HEK293T (cell line): ENCODE measurements around the gene PDE5A.

ENCODE experiments used
- CTCF ChIA-PET: fragments of 350-600 bp; formaldehyde crosslinking; extraction: SDS; loops from one replicate; lab custom pipeline; 2021; ENCODE audit warnings: antibody characterized with exemption, inconsistent platforms; lab: Yijun Ruan, JAX
- POLR2A ChIA-PET: fragments of 350-600 bp; formaldehyde crosslinking; extraction: SDS; loops from one replicate; lab custom pipeline; 2020; ENCODE audit warnings: antibody characterized with exemption, inconsistent platforms; lab: Yijun Ruan, JAX
- DNase-seq: peaks from one replicate; pipeline ENCODE4 v3.0.0; 2012; ENCODE audit warnings: mixed read lengths; ENCODE audit errors: extremely low spot score
- ARNT ChIP-seq: fragments of 450-650 bp; IDR thresholded peaks from 2 replicates; pipeline ENCODE4 v1.6.1; 2017; ENCODE audit warnings: mild to moderate bottlenecking
- BHLHE40 ChIP-seq: fragments of 450-650 bp; IDR thresholded peaks from 2 replicates; pipeline ENCODE4 v1.6.1; 2016; ENCODE audit warnings: mild to moderate bottlenecking, moderate library complexity, borderline replicate concordance
- CTBP1 ChIP-seq: fragments of 450-650 bp; IDR thresholded peaks from 2 replicates; pipeline ENCODE4 v1.6.1; 2016; ENCODE audit warnings: borderline replicate concordance
- ELF4 ChIP-seq: fragments of 450-650 bp; IDR thresholded peaks from 2 replicates; pipeline ENCODE4 v1.6.1; 2017; ENCODE audit warnings: antibody characterized with exemption
- FOXA1 ChIP-seq: fragments of 450-650 bp; IDR thresholded peaks from 2 replicates; pipeline ENCODE4 v1.6.1; 2016; ENCODE audit warnings: mild to moderate bottlenecking
- FOXK2 ChIP-seq: fragments of 450-650 bp; IDR thresholded peaks from 2 replicates; pipeline ENCODE4 v1.6.1; 2016; ENCODE audit warnings: mild to moderate bottlenecking
- FOXM1 ChIP-seq: fragments of 450-650 bp; IDR thresholded peaks from 2 replicates; pipeline ENCODE4 v1.6.1; 2017; ENCODE audit warnings: mild to moderate bottlenecking, borderline replicate concordance
- HDGF ChIP-seq: fragments of 450-650 bp; IDR thresholded peaks from 2 replicates; pipeline ENCODE4 v1.6.1; 2017; ENCODE audit warnings: antibody characterized with exemption, borderline replicate concordance
- L3MBTL2 ChIP-seq: fragments of 450-650 bp; conservative IDR thresholded peaks from 2 replicates; pipeline ENCODE4 v1.6.1; 2016; ENCODE audit warnings: mild to moderate bottlenecking
- LEF1 ChIP-seq: fragments of 450-650 bp; IDR thresholded peaks from 2 replicates; pipeline ENCODE4 v1.6.1; 2017; ENCODE audit warnings: mild to moderate bottlenecking, borderline replicate concordance
- NFRKB ChIP-seq: fragments of 450-650 bp; IDR thresholded peaks from 2 replicates; pipeline ENCODE4 v1.6.1; 2016; ENCODE audit warnings: mild to moderate bottlenecking, moderate library complexity
- SP1 ChIP-seq: fragments of 450-650 bp; IDR thresholded peaks from 2 replicates; pipeline ENCODE4 v1.6.1; 2017
- SUZ12 ChIP-seq: fragments of 450-650 bp; IDR thresholded peaks from 2 replicates; pipeline ENCODE4 v1.6.1; 2016; ENCODE audit warnings: mild to moderate bottlenecking
- TARDBP ChIP-seq: fragments of 450-650 bp; IDR thresholded peaks from 2 replicates; pipeline ENCODE4 v1.6.1; 2016
- ZNF384 ChIP-seq: fragments of 450-650 bp; IDR thresholded peaks from 2 replicates; pipeline ENCODE4 v1.6.1; 2016
- TF ChIP-seq, protein P1 (sequence below): fragments of 450-650 bp; IDR thresholded peaks from 2 replicates; pipeline ENCODE4 v1.6.1; 2016

The PDE5A gene

DNA sequence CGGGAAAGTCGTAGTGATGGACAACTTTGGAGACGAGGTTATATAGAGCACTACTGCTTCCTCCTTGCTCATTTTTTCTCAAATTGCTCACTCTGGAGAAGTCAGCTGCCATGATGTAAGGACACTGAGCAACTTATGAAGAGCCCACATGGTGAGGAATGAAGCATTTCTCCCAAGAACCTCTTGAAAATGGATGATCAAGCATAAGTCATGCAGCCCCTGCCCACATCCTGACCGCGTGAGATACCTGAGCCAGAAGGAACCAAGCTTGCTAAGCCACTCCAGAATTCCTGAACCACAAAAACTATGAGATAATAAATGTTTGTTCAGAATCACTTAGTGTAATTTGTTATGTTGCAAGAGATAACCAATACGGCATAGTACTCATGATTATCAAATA is 42.8 kb downstream of the PDE5A start:
- ChIA-PET CTCF (no interaction called here), POLR2A (no interaction called here)
- no peak for DNase-seq

DNA sequence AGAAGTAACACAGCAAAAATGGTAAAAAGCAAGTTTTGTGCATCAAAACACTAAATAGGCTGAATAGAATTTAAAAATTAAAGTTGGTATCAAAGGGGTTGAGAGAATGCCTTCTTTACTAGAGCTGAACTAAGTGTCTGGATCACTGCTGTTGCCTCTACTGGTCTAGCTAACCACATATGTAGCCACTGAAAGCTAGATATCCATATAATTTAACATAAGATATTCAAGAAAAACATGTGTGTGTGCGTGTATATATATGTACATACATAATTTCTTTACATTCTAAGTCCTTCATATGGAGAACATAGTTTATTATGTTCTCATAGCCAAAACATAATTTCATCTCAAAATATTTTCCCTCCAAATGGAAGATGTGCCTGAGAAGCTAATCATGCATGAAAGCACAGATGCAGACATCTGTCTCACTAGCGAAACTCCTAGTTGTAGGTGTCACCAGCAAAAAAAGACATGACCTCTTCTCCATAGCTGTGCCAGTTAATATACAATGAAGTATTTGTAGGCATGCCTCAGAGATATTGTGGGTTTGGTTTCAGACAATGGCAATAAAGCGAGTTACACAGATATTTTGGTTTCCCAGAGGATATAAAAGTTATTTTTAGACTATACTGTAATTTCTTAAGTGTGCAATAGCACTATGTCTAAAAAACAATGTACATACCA is 47.3 kb downstream of the PDE5A start:
- ChIA-PET POLR2A (no interaction called here), CTCF (no interaction called here)
- TF ChIP-seq, protein P1, sequence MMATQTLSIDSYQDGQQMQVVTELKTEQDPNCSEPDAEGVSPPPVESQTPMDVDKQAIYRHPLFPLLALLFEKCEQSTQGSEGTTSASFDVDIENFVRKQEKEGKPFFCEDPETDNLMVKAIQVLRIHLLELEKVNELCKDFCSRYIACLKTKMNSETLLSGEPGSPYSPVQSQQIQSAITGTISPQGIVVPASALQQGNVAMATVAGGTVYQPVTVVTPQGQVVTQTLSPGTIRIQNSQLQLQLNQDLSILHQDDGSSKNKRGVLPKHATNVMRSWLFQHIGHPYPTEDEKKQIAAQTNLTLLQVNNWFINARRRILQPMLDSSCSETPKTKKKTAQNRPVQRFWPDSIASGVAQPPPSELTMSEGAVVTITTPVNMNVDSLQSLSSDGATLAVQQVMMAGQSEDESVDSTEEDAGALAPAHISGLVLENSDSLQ, result no peak
- TF ChIP-seq ELF4 (no peak), BHLHE40 (no peak), HDGF (no peak), FOXK2 (no peak), CTBP1 (no peak), FOXA1 (no peak), TARDBP (no peak)
- DNase-seq, result no peak

More for the DNA sequence above, 42.8 kb downstream of the PDE5A start:
- TF ChIP-seq LEF1 (no peak), ELF4 (no peak), BHLHE40 (no peak), FOXA1 (no peak), ARNT (no peak), ZNF384 (no peak), L3MBTL2 (no peak), HDGF (no peak), FOXK2 (no peak), TARDBP (no peak), SP1 (no peak), NFRKB (no peak), FOXM1 (no peak), CTBP1 (no peak), SUZ12 (no peak)
- TF ChIP-seq, protein P1, result no peak

DNA sequence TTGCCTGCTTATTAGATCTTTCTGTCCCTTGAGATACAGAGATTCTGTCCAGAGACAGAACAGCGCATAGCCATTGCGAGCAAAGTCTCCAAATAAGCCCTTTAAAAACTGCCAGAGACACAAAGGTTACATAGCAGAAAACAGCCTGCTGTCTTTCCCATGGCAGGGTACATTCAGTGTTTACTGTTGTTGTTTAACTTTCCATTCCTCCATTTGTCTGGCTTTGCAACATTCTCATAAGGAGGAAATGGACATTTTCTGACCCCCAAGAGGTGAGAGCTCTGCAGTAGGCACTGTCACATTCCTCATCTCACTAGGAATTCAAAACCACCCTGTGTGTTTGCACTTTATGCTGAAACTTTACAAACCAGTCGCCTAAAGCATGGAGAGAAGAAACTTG is 48.3 kb downstream of the PDE5A start:
- DNase-seq, result no peak
- CTCF ChIA-PET, result interaction anchor here (0.8 kb wide), 1 partner anchor 17 kb away, joined by 5 read pairs; no protein-coding TSS in a partner anchor
- TF ChIP-seq LEF1 (no peak), HDGF (no peak), SUZ12 (no peak), FOXM1 (no peak), ARNT (no peak), BHLHE40 (no peak), NFRKB (no peak), ELF4 (no peak), CTBP1 (no peak), ZNF384 (no peak), FOXA1 (no peak), SP1 (no peak), TARDBP (no peak), FOXK2 (no peak)
- TF ChIP-seq, protein P1, result no peak

DNA sequence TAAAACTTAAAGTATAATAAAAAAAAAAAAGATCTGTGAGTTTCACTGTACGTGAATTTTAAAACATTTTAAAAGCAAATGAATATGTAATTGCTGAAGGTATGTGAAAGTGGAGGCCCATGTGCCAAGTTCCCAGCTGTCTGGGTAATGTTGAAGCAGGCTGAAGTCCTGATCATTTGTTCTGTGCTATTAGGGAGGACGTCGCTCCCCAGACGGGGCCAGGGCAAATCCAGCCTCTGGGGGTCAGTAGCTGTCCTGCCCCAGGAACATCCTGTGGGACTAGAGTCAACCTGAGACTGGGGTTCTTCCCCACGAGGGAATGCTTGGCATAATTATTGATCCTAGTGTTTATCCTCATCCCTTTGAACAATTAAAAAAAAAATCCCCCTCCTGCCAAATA is 48.8 kb downstream of the PDE5A start:
- ChIA-PET POLR2A (no interaction called here), CTCF (interaction anchor here (0.8 kb wide), 1 partner anchor 18 kb away, joined by 5 read pairs; no protein-coding TSS in a partner anchor)
- no peak for TF ChIP-seq NFRKB
- no peak for TF ChIP-seq L3MBTL2
- TF ChIP-seq ARNT, result no peak
- TF ChIP-seq, protein P1, result no peak
- TF ChIP-seq BHLHE40, result no peak
- TF ChIP-seq FOXA1, result no peak
- no peak for TF ChIP-seq LEF1
- TF ChIP-seq SP1, result no peak
- TF ChIP-seq HDGF, result no peak
- no peak for TF ChIP-seq ELF4
- no peak for DNase-seq

More for the DNA sequence above, 48.3 kb downstream of the PDE5A start:
- POLR2A ChIA-PET, result no interaction called here

DNA sequence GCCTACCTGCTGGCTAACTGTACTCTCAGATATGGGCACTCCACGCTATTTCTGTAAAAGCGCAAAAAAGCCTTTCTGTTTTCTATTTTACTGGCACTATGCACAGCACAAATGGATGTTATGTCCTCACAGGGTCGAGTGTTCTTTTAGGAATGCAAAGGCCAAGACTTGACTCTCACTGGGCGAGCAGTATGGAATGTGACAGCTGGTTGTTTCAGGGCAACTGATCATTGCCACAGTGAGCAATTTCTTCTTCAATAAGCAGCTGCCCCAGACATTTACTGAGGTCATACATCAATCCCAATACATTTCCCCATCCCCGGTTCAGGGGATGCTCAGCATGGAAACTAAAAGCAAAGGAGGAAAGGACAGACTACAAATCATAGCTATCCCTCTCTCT is 58.2 kb downstream of the PDE5A start:
- no peak for TF ChIP-seq L3MBTL2
- TF ChIP-seq ELF4, result no peak
- DNase-seq, result no peak
- ChIA-PET POLR2A (no interaction called here), CTCF (interaction anchor here (1.0 kb wide), 1 partner anchor 12 kb away, joined by 3 read pairs; no protein-coding TSS in a partner anchor)

DNA sequence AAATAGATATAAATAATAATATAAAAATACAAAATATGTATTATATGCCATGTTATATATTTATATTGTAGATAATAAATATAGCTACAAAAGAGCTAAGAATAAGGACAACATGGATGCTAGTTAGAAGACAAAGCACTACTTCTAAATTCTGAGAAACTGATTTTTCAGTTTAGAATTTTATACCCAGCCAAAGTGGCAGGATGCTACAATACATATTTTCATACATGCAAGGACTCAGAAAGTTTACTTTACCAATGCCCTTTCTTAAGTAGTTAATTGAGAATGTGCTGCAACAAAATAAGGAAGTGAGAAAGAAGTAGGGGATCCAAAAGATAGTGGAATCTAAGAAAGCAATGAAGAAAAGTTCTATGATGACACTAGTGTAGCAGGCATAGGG is 64.5 kb downstream of the PDE5A start:
- ChIA-PET CTCF (interaction anchor here (0.7 kb wide), 1 partner anchor 489 kb away, joined by 3 read pairs; no protein-coding TSS in a partner anchor), POLR2A (no interaction called here)
- DNase-seq, result no peak
- no peak for TF ChIP-seq SUZ12
- no peak for TF ChIP-seq BHLHE40
- no peak for TF ChIP-seq CTBP1
- no peak for TF ChIP-seq FOXK2
- no peak for TF ChIP-seq NFRKB
- TF ChIP-seq FOXA1, result no peak
